Ammon's horn (tissue), 1 donor: ENCODE data around the gene XXYLT1.

ENCODE experiments used
- DNase-seq: peaks from one replicate; pipeline ENCODE4 v3.0.0-alpha.2; 2016; ENCODE audit warnings: low spot score

The XXYLT1 gene

DNA sequence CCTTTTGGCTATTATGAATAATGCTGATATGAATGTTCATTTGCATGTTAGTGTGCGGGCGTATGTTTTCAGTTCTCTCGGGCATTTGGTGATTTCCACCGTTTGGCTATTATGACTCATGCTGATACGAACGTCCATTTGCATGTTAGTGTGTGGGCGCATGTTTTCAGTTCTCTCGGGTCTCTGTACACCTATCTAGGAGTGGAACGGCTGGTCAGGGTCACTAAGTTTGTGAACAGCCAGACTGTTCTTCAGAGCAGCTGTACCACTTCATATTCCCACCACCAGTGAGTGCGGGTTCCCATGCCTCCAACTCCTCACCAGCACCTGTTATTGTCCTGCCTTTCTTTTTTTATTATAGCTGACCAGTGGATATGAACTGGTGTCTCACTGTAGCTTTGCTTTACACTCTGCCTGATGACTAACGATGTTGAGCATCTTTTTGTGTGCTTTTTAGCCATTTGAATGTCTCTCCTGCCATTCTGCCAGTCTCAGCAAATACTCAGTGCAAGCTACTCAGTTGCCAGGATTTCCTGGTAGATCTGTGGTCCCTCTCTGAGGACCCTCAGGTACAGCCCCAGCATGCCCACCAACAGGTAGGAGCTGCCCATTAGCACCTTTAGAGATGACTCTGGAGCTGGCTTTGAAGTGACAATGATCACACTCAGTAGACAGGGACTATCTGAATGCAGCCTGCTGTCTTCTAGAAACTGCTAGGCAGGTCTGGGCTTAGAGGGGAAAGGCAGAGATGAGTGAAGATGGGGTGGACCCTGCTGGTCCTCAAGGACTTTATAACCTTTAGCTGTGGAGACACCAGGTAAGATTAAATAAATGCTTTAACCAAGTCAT lies 141.1 kb downstream of the XXYLT1 start:
- no peak for DNase-seq

DNA sequence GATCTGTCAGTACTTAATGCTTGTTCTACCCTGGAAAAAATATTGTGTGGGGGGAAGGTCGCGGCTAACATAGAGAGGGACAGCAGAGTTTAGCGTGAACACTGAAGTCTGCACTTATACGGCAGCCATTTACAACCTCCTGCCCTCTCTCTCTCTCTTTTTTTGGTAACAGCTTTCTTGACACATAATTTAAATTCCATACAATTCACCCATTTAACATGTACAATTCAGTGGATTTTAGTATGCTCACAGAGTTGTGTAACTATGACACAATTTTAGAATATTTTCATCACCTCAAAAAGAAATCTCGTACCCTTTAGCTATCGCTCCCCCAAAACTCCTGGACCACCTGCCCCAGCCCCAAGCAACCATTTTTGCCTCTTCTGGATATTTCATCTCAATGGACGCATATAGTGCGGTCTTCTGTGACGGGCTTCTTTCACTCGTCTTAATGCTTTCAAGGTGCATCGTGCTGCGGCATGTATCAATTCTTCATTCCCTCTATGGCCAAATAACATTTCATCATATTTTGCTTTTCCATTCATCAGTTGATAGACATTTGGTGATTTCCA lies 141.8 kb downstream of the XXYLT1 start:
- DNase-seq, result no peak

DNA sequence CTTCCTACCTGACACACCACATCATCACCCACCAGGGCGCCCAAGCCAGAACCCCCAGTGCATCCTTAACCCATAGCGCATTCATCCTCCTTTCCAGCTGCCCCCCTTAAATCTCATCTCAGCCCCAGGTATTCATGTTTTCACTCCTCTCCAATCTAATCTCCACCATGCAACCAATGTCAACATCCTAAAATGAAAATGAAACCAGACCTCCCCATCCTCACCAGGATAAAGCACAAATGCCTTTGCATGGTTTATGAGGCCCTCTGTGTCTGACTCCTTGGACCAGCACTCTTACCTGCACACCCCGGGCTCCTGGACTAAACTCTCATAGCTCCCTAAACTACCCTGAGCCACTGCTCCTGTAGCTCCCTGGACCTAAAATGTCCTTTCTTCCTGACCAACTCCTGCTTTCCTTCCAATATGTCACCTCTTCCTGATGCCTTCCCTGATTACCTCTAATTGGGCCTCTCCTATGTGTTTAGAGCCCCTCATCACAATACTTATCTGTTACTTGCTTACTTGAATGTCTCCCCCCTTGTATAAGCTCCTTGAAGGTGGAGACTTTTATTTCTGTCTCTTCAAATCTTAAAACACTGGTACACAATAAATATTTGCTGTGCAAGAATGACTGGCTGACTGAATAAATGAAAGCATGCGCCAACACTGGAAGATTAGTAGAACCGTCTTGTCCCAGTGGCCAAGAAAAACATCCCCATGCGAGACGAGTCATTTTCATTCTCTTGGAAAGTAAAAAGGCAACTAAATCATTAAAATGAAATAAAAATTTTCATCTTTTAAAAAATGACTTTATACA lies 142.5 kb downstream of the XXYLT1 start:
- DNase-seq, result no peak

DNA sequence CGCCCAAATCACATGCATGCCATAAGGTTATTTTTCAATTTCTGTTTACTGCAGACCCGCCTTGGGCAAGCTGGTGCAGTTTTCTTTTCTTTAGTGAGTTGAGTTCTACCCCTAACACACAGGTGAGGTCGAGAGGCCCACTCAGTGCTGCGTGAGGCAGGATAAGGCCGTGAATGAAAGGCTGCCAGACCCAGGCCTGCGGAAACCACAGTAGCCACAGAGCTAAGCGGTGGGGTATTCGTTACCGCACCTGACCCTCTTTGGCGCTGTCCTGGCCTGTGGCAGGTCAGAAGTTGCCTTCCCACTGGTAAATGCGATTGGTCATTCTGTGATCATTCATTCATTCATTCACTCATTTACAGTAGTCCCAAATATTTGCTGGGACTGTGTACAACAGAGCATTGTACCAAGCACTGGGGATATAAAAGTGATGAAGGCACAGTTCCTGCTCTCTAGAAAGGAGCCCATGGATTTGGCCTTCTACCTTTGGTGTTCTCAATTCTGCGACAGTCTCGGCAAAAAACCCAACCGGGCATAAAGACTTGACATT lies 144.8 kb downstream of the XXYLT1 start:
- no peak for DNase-seq

DNA sequence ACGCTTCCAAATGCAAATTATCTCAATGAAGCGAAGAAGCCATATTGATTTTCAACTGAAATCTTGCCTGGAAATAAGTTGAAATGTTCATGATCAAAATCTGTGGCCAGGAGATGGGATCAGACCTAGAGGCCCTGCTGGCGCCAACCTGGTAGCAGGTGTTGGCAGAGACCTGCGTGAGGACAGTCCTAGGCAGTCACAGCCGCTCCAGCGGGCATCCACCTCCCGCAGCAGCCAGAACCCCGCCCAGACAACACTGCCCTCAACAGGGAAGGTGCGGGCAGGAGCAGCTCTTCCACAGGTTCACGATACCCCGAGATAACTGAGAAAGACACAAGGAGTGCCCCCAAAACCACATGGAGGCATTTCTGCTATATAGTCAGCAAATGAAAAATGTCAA lies 145.3 kb downstream of the XXYLT1 start:
- no peak for DNase-seq

DNA sequence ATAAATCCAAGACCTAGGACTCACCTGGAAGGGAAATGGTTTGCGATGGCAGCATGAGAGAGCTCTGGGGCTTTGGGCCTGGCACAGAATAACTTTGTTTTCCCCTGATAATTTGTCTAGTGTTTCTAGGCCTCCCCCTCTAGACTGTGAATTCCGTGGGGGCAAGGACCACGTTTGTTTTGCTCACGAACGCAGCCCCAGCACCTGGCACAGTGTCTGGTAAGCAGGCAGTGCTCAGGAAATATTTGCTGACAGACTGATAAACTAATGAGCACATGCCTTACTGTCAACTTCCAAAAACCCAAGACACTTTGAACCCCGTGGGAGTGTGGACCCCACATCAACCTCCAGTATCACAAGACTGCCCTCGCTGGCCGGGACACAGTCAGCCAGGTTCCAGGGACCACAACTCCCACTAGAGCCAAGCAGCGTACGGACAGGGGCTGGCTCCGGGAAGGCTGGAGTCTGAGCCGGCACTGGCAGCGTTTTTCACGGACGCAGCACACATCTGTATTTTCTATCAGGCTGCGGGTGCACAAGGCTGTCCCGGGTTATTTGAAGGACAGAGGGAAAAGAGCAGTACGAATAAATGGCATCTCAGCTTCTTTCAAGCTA lies 146.5 kb downstream of the XXYLT1 start:
- no peak for DNase-seq

DNA sequence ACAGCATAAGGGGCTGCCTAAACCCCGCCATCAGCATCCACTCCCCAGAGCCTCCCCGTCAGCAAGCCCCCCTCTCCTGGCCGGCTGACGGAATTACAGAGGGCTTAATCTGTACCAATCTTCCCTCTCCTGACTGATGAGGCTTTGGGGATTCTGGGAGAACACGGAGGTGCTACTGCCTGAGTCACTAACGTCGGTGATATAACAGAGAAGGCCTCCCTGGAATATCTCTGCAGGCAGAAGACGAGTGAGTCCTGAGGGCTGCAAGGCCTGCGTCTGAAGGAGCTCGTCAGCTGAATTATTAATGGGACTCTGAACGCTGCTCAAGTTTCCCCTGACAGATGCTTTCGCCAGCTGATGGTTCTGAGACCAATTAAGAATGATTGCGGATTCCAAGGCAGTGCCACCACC lies 147.7 kb downstream of the XXYLT1 start:
- DNase-seq, result no peak

DNA sequence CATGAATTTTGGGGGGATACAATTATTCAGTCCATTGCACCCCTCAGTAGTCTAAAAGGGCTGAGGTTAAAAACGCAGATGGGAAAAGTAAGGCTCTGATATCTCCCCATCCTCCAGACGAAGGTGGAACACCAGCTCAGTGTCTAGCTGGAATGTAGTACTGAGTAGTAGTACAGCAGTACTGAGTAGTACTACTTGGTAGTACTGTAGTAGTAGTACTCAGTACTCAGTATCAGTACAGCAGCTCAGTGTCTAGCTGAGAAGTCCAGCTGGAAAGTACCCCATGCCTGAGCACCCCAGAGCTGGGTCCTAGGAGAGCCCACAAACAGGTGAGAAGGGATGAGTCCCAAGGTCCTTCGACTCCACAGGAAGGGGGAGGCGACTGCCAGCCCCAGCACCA lies 148.7 kb downstream of the XXYLT1 start:
- no peak for DNase-seq

DNA sequence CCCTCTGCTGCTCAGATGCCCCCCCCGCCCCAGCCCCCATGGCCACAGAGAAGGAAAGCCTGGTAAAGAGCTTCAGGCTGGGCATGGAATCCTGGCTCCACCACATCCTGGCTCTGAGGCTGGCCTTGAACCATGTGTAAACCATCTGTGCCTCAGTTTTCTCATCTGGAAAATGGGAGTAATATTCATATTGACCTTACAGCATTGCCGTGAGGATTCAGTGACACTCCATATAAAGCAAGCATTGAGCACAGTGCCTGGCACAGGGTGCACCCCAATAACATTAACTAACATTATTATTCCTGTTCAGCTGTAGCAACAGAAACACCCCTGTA lies 150.7 kb downstream of the XXYLT1 start:
- no peak for DNase-seq

DNA sequence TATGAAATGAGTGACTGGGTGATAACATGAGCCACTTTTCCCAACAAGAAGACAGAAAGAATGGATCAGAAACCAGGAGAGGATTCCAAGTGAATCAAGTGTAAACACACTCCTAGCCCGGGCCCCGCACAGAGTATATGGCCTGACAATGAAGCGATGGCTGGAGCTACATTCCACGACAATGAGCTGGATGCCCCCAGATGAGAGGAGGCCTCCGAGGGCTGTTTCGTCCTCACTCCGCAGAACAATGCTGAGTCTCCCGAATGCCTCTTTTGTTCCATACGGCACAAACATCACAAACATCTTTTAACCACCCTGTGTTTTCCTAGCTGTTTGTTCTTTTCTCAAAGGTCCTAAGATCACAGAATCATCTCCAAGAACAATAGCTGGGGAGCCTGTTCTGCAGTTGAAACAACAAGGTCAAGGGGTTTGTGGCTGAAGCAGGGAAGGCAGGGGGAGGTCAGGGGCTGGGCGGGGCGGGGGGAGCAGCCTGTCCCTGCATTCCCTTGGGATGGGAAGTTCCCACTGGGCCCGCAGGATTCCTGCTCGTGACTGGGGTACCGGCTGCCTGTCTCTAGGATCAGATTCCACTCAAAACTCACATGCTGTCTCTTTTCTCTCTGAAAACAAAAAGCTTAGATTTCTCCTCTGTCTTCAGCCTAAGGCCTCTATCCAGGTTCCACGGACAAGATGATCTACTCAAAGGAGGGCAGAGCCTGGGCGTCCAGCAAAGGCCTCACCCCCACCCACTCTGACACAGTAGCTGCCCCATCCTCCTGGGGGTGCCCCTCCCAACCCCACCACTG lies 151.3 kb downstream of the XXYLT1 start:
- no peak for DNase-seq

DNA sequence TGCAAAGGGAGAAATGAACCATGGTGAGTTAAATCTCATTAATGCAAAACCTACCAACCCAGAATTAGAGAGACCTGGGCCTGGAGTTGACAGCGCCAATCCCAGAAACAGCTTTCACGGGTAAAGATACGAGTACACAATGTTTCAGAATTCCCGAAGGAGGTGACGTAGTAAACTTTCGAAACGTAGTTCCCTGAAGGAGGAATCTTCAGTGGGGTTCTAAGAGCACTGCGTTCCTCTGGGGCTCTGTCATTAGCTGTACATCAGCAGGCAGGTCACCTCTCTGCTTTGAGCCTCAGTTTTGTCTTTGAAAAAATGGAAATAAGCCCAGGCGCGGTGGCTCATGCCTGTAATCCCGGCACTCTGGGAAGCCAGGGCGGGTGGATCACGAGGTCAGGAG lies 152.3 kb downstream of the XXYLT1 start:
- DNase-seq, result no peak

DNA sequence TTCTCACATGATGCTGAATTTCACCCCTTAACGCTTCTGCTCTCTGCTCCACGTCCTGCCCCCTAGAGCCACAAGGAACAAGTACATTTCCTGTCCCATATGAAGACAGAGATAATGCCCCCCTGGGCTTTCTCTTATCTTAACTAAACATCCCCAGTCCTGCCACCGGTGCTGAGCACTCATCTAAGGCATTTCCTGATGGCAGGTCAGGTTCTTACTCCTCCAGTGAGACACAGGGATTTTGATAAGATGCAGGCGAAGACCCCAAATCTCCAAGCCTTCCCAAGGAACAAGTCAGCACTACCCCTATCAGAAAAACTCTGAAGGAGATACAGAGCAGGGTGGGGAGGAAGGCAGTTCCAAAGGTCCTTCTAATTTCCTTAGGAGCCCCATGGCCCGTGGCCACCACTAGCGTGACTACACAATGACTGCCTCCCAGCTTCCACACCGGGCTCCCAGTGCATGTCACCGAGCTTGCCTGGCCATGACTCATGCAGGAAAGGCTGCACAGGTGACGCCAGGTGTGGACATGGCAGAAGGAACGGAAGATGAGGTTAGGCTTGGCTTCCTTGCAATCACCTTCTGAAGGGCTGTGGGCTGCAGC lies 152.9 kb downstream of the XXYLT1 start:
- DNase-seq, result no peak

DNA sequence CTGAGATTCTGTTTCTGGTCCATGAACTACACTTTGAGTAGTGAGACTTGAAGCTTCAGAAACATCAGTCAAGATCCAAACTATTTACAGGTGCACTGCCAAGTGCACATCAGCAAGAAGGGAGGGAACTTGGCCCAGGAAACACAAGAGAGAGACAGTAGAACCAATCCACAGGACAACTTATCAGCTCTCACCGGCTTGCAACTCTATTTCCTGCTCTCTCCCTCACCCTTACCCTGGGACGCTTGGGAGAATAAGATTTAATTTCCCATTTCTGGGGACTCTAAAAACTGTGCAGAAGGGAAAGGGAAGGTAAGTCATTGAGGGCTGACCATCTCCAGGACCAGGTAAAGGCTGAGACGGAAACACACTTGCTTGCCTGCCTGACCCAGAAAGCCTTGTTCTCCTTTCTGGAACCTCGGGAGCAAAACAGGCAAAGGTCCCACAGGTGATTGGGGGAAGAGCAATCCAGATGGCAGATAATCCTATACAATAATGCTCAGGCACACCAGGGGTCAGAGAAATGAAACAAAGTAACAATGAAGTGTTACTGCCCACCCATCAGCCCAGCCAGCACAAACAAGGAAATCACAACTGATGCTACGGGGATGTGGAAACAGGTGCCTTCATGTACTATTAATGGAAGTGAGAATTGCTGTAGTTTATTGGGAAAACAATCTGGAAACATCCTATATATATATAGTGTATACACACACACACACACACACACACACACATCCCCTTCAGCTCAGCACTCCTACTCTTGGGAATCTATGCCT lies 154.4 kb downstream of the XXYLT1 start:
- DNase-seq, result no peak

DNA sequence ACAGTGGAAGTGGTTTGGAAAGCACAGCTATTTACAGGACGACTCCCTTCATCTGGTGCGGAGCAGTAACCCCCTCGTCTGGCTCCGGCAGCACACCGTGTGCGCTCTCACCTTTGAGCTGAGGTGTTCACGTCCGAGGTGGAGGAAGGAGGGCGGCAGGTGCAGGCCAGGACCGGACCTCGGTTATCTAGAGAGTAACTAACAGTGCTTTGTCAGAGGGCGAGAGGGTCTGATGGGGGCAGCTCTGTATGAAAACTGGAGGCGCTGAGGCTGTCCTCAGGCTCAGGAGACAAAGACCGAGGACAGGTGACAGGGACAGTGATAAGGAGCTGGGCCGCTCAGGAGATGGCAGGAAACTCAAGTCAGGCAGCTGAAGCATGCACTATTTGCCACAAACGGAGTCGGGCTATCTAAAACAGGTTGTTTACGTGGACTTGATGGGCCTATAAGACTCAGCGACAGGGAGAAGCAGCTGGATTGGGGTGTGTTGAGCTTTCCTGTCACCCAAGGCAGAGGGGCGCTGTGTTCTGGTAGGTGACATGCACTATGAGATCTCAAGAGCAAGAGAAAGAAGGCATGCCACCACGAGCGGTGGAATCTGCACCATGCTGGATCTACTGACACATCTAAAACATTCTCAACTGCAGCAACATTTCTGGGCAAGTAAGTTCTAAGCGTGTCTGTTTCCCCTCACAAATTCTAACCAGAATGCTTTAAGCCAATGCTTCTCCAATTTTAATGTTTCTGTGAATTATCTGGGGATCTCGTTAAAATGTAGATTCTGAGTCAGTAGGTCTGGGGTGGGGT lies 155.2 kb downstream of the XXYLT1 start:
- no peak for DNase-seq

DNA sequence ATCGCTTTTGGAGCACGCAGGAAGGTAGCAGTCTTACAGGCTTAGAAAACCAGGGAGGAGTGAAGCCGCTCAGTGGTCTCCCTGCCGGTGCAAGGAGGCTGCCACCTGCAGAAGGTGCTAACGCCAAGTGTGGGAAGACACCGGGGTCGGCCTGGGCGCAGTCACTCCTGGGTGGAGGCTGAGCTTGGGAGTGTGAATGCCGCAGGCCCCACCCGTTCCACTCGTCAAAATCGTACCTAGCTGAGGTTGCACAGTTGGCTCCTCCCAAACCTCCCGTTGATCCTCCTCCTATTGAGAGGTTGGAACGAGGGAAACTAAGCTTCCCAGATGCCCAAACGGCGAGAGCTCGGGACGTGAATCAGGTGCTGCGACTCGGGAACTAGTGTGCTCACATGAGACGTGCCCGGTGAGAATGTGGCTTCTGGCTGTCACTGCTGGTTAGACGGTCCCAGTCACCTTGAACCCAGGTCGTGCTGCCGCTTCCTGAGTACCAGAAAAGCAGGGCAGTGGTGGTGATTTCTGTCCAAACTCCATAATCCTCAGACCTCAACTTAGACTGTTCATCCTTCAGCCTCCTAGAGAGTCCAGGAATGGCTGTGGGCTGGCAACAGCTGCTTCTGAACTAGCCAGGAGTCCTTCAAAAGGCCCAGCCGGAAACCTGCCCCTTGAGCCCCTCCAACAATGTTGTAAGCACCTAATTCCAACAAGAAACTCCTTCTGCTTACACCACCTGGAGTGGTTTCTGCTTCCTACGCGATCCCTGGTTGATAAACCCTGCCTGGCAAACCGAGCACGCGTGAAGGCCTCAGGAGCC lies 156.0 kb downstream of the XXYLT1 start:
- DNase-seq, result no peak

DNA sequence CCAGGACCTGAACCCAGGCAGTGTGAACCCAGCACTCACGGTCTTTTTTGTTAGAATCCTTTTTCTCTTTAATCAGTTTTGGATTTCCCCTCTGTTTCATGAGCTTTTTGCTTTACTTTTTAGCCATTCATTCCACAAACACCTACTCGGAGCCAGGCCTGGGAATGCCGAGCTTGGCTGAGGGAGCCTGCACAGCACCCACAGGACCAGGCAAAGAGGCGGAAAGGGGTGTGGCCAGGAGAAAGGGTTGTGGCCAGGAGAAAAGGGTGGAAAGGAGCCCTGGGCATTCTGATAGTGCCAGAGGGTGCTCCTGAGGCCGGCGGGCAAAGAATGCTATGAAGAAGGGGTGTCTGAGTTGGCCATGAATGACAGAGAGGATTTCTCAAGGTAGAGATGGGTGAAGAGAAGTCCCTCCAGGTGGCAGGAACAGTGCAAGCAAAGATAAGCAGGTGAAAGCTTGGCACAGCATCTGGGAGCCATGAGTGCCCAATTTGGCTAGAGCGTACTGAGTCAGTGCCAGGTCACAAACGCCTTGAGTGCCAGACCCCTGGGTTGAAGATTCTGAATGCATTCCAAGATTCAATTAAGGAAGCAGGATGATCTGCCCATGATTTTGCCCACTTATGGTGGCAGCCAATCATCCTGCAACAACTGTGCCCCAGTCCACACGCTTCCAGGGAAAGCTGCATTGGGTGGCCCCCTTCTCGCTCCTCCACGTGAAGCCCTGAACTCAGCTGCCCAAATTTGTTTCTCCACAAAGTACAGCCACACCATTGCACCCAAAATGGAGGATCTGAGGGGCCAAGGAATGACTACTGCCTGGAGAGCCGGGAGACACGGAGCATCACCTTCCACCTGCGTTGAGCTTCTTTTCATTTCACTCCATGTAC lies 157.2 kb downstream of the XXYLT1 start:
- no peak for DNase-seq

DNA sequence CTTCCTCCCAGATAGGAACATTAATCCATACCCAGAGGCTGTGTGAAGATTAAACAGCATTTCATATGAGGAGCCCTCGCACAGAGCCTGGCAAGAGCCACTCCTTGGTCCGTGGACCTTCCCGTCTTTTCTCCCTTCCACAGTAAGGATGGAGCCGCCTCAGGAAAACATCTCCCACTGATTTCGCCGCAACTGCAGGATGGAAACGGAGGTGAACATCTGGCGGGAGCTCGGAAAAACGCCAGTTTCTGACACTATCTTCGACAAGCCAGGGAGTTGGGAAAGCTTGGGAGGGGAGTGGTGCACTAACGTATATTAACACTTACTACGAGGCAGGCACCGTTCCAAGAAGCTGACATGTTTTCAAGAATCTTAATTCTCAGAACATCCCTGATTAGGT lies 157.9 kb downstream of the XXYLT1 start:
- DNase-seq, result no peak
